Measurements from ENCODE around the gene ENTPD2.

DNA sequence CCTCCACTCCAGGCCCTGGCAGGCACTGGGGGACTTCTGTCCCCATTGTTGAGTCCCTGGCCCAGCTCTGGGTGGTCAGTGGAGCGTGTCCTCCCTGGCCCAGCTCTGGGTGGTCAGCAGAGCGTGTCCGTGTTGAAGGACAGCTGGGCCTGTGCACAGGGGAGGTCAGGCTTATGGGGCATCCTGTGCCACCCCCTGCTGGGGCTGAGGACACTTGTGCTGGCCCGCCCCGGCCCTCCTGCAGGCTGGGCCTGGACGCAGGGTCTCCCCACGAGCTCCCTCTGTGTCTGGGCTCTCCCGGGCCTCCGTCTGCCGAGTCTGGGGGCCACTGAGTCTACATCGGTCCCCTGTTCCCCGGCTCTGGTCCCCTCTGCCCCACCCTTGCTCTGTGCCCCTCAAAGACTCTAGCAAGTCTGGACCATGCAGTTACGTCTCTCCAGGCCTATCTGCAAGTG is 46.0 kb downstream of the ENTPD2 start:
- TF ChIP-seq, protein P1, sequence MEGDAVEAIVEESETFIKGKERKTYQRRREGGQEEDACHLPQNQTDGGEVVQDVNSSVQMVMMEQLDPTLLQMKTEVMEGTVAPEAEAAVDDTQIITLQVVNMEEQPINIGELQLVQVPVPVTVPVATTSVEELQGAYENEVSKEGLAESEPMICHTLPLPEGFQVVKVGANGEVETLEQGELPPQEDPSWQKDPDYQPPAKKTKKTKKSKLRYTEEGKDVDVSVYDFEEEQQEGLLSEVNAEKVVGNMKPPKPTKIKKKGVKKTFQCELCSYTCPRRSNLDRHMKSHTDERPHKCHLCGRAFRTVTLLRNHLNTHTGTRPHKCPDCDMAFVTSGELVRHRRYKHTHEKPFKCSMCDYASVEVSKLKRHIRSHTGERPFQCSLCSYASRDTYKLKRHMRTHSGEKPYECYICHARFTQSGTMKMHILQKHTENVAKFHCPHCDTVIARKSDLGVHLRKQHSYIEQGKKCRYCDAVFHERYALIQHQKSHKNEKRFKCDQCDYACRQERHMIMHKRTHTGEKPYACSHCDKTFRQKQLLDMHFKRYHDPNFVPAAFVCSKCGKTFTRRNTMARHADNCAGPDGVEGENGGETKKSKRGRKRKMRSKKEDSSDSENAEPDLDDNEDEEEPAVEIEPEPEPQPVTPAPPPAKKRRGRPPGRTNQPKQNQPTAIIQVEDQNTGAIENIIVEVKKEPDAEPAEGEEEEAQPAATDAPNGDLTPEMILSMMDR (IDR thresholded peaks at IDR 0.05), result no peak
- TF ChIP-seq POLR2A (IDR thresholded peaks at IDR 0.05), result no peak

All from uterus (tissue), 2 donors.